Ramos (cell line): ENCODE results near the gene MRPL36.
"Not testable (repeated sequence)": the region's sequence is repeated elsewhere in the genome, so short reads cannot be mapped to it uniquely, and the experiment has no call there.

Experiments used
- in situ Hi-C: fragments of 300-500 bp; cut with MboI; formaldehyde crosslinking; loops from one replicate; pipeline ENCODE4 v1.14.3; 2022; ENCODE audit warnings: low sequenced_read_pairs; ENCODE audit not compliant: unreplicated experiment

MRPL36 gene

GRCh38 chr5:1799602-1800471, at the start of gene MRPL36:
Gene MRPL36, minus strand, starts transcription at chr5:1799837. Its CDS starts 902 bp downstream, at chr5:1798935.
- in situ Hi-C loops = loop anchor here (25.0 kb wide), 1 partner anchor 488 kb away; no protein-coding TSS in a partner anchor

GRCh38 chr5:1847611-1848010, 48.0 kb upstream of the MRPL36 start:
- in situ Hi-C loops = no loop called here

GRCh38 chr5:1847056-1847455, 47.4 kb upstream of the MRPL36 start:
- in situ Hi-C loops = no loop called here

- in situ Hi-C loops = no loop called here
Observed at GRCh38 chr5:1846583-1846982, 46.9 kb upstream of the MRPL36 start.

- in situ Hi-C loops = no loop called here
Observed at GRCh38 chr5:1845696-1846095, 46.1 kb upstream of the MRPL36 start.

GRCh38 chr5:1844708-1845436, 45.2 kb upstream of the MRPL36 start:
- in situ Hi-C loops = no loop called here

- in situ Hi-C loops = not testable (repeated sequence)
Observed at GRCh38 chr5:1843761-1844160, 44.1 kb upstream of the MRPL36 start.

GRCh38 chr5:1842004-1842819, 42.6 kb upstream of the MRPL36 start:
- in situ Hi-C loops = no loop called here

- in situ Hi-C loops = no loop called here
Observed at GRCh38 chr5:1840741-1841521, 41.3 kb upstream of the MRPL36 start.

- in situ Hi-C loops = no loop called here
Observed at GRCh38 chr5:1840071-1840547, 40.5 kb upstream of the MRPL36 start.

- in situ Hi-C loops = no loop called here
Observed at GRCh38 chr5:1838013-1838412, 38.4 kb upstream of the MRPL36 start.

GRCh38 chr5:1836891-1837880, 37.5 kb upstream of the MRPL36 start:
- in situ Hi-C loops = no loop called here

GRCh38 chr5:1836176-1836890, 36.7 kb upstream of the MRPL36 start:
- in situ Hi-C loops = no loop called here

- in situ Hi-C loops = no loop called here
Observed at GRCh38 chr5:1835431-1835830, 35.8 kb upstream of the MRPL36 start.

- in situ Hi-C loops = no loop called here
Observed at GRCh38 chr5:1834721-1835429, 35.2 kb upstream of the MRPL36 start.

- in situ Hi-C loops = no loop called here
Observed at GRCh38 chr5:1834022-1834551, 34.5 kb upstream of the MRPL36 start.
